HEK293 (cell line): ENCODE data around the gene SORL1-AS1.

Source experiments
- CTCF ChIA-PET: fragments of 350-600 bp; formaldehyde crosslinking; extraction: SDS; loops from one replicate; lab custom pipeline; 2021; ENCODE audit warnings: antibody characterized with exemption; lab: Yijun Ruan, JAX
- POLR2A ChIA-PET: fragments of 300-600 bp; formaldehyde crosslinking; extraction: SDS; loops from one replicate; lab custom pipeline; 2020; ENCODE audit warnings: antibody characterized with exemption, inconsistent platforms; lab: Yijun Ruan, JAX
- H3K27ac ChIP-seq: fragments of 200-500 bp; sonication (Bioruptor generic); 2 replicates; pipeline ENCODE4 v1.5.1; 2014; ENCODE audit warnings: low read depth, low read length, control low read depth, inconsistent platforms; ENCODE audit errors: extremely low read depth
- H3K36me3 ChIP-seq, 2 experiments: fragments of 200-500 bp in 1 of 2; sonication (Bioruptor generic) in 1 of 2; 1 replicate in 1 of 2; 2 replicates in 1 of 2; pipeline ENCODE4 v1.5.1; 2014 to 2017; ENCODE audit warnings: inconsistent platforms in 2 of 2, low read length in 2 of 2; ENCODE audit not compliant: control insufficient read depth in 2 of 2, insufficient read depth in 1 of 2
- H3K4me1 ChIP-seq: fragments of 200-500 bp; sonication (Bioruptor generic); 2 replicates; pipeline ENCODE4 v1.5.1; 2014; ENCODE audit warnings: mild to moderate bottlenecking, low read length, inconsistent platforms; ENCODE audit not compliant: control insufficient read depth, insufficient read depth
- H3K4me3 ChIP-seq: 2 replicates; pipeline ENCODE4 v1.5.1; 2011; ENCODE audit warnings: low read depth, mild to moderate bottlenecking, control low read depth, low read length, moderate library complexity
- H3K9me3 ChIP-seq: fragments of 200-500 bp; sonication (Bioruptor generic); 2 replicates; pipeline ENCODE4 v1.5.1; 2014; ENCODE audit warnings: low read depth, low read length, inconsistent platforms; ENCODE audit not compliant: control insufficient read depth, insufficient read depth
- ELK4 ChIP-seq: IDR thresholded peaks from 2 replicates; pipeline ENCODE4 v1.6.1; 2011; ENCODE audit warnings: mild to moderate bottlenecking, low read depth, low read length, borderline replicate concordance
- KLF10 ChIP-seq: fragments of 450-650 bp; IDR thresholded peaks from 2 replicates; pipeline ENCODE4 v1.5.1; 2018; ENCODE audit warnings: missing biosample characterization, mild to moderate bottlenecking, missing genetic modification characterization
- KLF16 ChIP-seq: fragments of 450-650 bp; formaldehyde crosslinking; IDR thresholded peaks from 2 replicates; pipeline ENCODE4 v1.5.1; 2017; ENCODE audit warnings: missing biosample characterization, missing genetic modification characterization
- PRDM2 ChIP-seq: fragments of 450-650 bp; formaldehyde crosslinking; IDR thresholded peaks from 2 replicates; pipeline ENCODE4 v1.5.1; 2016; ENCODE audit warnings: missing biosample characterization, missing genetic modification characterization, borderline replicate concordance
- ZBTB1 ChIP-seq: fragments of 450-650 bp; formaldehyde crosslinking; IDR thresholded peaks from 2 replicates; pipeline ENCODE4 v1.5.1; 2016; ENCODE audit warnings: missing biosample characterization, missing genetic modification characterization
- ZBTB10 ChIP-seq: fragments of 450-650 bp; formaldehyde crosslinking; IDR thresholded peaks from 2 replicates; pipeline ENCODE4 v1.5.1; 2016; ENCODE audit warnings: missing biosample characterization, missing genetic modification characterization
- ZFP69B ChIP-seq: fragments of 450-650 bp; formaldehyde crosslinking; IDR thresholded peaks from 2 replicates; pipeline ENCODE4 v1.5.1; 2016; ENCODE audit warnings: missing biosample characterization, missing genetic modification characterization
- ZNF121 ChIP-seq: fragments of 450-650 bp; formaldehyde crosslinking; IDR thresholded peaks from 2 replicates; pipeline ENCODE4 v1.5.1; 2016; ENCODE audit warnings: missing biosample characterization, missing genetic modification characterization
- ZNF214 ChIP-seq: fragments of 450-650 bp; formaldehyde crosslinking; IDR thresholded peaks from 2 replicates; pipeline ENCODE4 v1.5.1; 2017; ENCODE audit warnings: missing biosample characterization, mild to moderate bottlenecking, missing genetic modification characterization, borderline replicate concordance
- ZNF23 ChIP-seq: fragments of 450-650 bp; formaldehyde crosslinking; IDR thresholded peaks from 2 replicates; pipeline ENCODE4 v1.5.1; 2016; ENCODE audit warnings: missing biosample characterization, missing genetic modification characterization, borderline replicate concordance
- ZNF24 ChIP-seq: fragments of 450-650 bp; formaldehyde crosslinking; IDR thresholded peaks from 2 replicates; pipeline ENCODE4 v1.5.1; 2016; ENCODE audit warnings: missing biosample characterization, missing genetic modification characterization
- ZNF266 ChIP-seq: fragments of 450-650 bp; formaldehyde crosslinking; IDR thresholded peaks from 2 replicates; pipeline ENCODE4 v1.5.1; 2016; ENCODE audit warnings: missing biosample characterization, missing genetic modification characterization, low read depth
- ZNF426 ChIP-seq: fragments of 450-650 bp; formaldehyde crosslinking; IDR thresholded peaks from 2 replicates; pipeline ENCODE4 v1.5.1; 2017; ENCODE audit warnings: missing biosample characterization, missing genetic modification characterization, mild to moderate bottlenecking, inconsistent platforms, moderate library complexity
- ZNF521 ChIP-seq: fragments of 450-650 bp; formaldehyde crosslinking; IDR thresholded peaks from 2 replicates; pipeline ENCODE4 v1.5.1; 2017; ENCODE audit warnings: missing biosample characterization, mild to moderate bottlenecking, missing genetic modification characterization
- ZNF610 ChIP-seq: fragments of 450-650 bp; formaldehyde crosslinking; IDR thresholded peaks from 2 replicates; pipeline ENCODE4 v1.5.1; 2016; ENCODE audit warnings: missing biosample characterization, missing genetic modification characterization, borderline replicate concordance
- ZNF654 ChIP-seq: fragments of 450-650 bp; formaldehyde crosslinking; IDR thresholded peaks from 2 replicates; pipeline ENCODE4 v1.5.1; 2016; ENCODE audit warnings: low read depth, missing biosample characterization, missing genetic modification characterization
- ZNF747 ChIP-seq: fragments of 450-650 bp; formaldehyde crosslinking; IDR thresholded peaks from 2 replicates; pipeline ENCODE4 v1.5.1; 2016; ENCODE audit warnings: missing biosample characterization, missing genetic modification characterization
- ZSCAN16 ChIP-seq: fragments of 450-650 bp; formaldehyde crosslinking; IDR thresholded peaks from 2 replicates; pipeline ENCODE4 v1.5.1; 2016; ENCODE audit warnings: missing biosample characterization, missing genetic modification characterization

The SORL1-AS1 gene

GRCh38 chr11:121435132-121435531 lies 17.6 kb downstream of the SORL1-AS1 start:
- POLR2A ChIA-PET, result no interaction called here
- no peaks in the 10 kb centered on the region for H3K9me3 ChIP-seq
- H3K4me3 ChIP-seq, result no peak overlapping the region
- CTCF ChIA-PET, result interaction anchor here (0.6 to 2.2 kb wide), 2 partner anchors 16 to 157 kb away, joined by 4 to 7 read pairs; no protein-coding TSS in a partner anchor
- no peaks in the 10 kb centered on the region for H3K4me1 ChIP-seq
- H3K27ac ChIP-seq, result no peak overlapping the region
- H3K36me3 ChIP-seq, result no peaks in the 10 kb centered on the region
- TF ChIP-seq ZNF121 (no peak), ZSCAN16 (tag by site-specific recombination) (no peak), ZBTB10 (no peak), ZNF747 (tag by site-specific recombination) (no peak), ZNF521 (no peak), KLF16 (tag by site-specific recombination) (no peak), ZNF266 (tag by site-specific recombination) (no peak), ZNF24 (tag by site-specific recombination) (no peak), ZNF610 (no peak), PRDM2 (no peak), ZFP69B (tag by site-specific recombination) (no peak), ELK4 (no peak), ZNF23 (tag by site-specific recombination) (no peak), ZNF654 (tag by site-specific recombination) (no peak), ZBTB1 (tag by site-specific recombination) (no peak), KLF10 (tag by site-specific recombination) (no peak), ZNF214 (tag by site-specific recombination) (no peak), ZNF426 (tag by site-specific recombination) (no peak)
